ENCODE results near the gene SGCD.

DNA sequence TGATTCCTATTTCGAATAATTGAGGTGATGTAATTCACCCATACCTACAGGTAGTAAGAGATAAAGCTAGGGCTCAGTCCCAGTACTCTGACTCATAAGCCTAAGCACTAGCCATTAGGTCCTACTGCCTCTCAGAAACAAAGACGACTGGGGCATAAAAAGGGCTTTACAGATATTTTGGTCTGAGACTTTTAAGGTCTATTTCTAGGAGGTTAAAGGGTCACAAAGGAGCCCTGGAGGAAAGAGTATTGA lies 69.8 kb downstream of the SGCD start:
- TF ChIP-seq, protein P1, sequence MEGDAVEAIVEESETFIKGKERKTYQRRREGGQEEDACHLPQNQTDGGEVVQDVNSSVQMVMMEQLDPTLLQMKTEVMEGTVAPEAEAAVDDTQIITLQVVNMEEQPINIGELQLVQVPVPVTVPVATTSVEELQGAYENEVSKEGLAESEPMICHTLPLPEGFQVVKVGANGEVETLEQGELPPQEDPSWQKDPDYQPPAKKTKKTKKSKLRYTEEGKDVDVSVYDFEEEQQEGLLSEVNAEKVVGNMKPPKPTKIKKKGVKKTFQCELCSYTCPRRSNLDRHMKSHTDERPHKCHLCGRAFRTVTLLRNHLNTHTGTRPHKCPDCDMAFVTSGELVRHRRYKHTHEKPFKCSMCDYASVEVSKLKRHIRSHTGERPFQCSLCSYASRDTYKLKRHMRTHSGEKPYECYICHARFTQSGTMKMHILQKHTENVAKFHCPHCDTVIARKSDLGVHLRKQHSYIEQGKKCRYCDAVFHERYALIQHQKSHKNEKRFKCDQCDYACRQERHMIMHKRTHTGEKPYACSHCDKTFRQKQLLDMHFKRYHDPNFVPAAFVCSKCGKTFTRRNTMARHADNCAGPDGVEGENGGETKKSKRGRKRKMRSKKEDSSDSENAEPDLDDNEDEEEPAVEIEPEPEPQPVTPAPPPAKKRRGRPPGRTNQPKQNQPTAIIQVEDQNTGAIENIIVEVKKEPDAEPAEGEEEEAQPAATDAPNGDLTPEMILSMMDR (IDR thresholded peaks at IDR 0.05) = no peak
- TF ChIP-seq POLR2AphosphoS5 (IDR thresholded peaks at IDR 0.05; ENCODE audit: low read depth, low read length) = no peak

Measured in Panc1 (cell line).